ENCODE measurements around the gene ROBO1.

- TF ChIP-seq EZH2 (IDR thresholded peaks at IDR 0.05; ENCODE audit: borderline replicate concordance, low read depth, low read length, poor library complexity, severe bottlenecking): no peak
- TF ChIP-seq CTCF (conservative IDR thresholded peaks at IDR 0.05; ENCODE audit: low read depth, low read length): no peak
Observed at GRCh38 chr3:79326642-79327041, 441.2 kb downstream of the ROBO1 start.

Data from A673 (cell line).